H9 (cell line): ENCODE measurements around the gene LATS2. TPM values are rescaled to one million over a fixed set of nuclear protein-coding genes. Genes with fewer than 3 reads are reported as not detected.

ENCODE experiments used
- DNase-seq: peaks from one replicate; pipeline ENCODE4 v3.0.0-alpha.2; 2017
- H2AFZ ChIP-seq: one replicate; pipeline ENCODE4 v1.6.1; 2013; ENCODE audit warnings: mild to moderate bottlenecking, low read length, control low read depth, moderate library complexity
- H2AK5ac ChIP-seq: 2 replicates; pipeline ENCODE4 v1.6.1; 2013; ENCODE audit warnings: low read length, control low read depth, mixed read lengths; ENCODE audit not compliant: insufficient read length
- H2BK120ac ChIP-seq: one replicate; pipeline ENCODE4 v1.6.1; 2013; ENCODE audit warnings: low read depth, mild to moderate bottlenecking, low read length, control low read depth, inconsistent platforms; ENCODE audit not compliant: poor library complexity, severe bottlenecking
- H2BK12ac ChIP-seq: 2 replicates; pipeline ENCODE4 v1.6.1; 2013; ENCODE audit warnings: low read length, control low read depth, mixed read lengths, low read depth; ENCODE audit not compliant: insufficient read length
- H2BK15ac ChIP-seq: 2 replicates; pipeline ENCODE4 v1.6.1; 2013; ENCODE audit warnings: low read depth, low read length, control low read depth
- H2BK20ac ChIP-seq: one replicate; pipeline ENCODE4 v1.6.1; 2013; ENCODE audit warnings: low read depth, mild to moderate bottlenecking, low read length, control low read depth, inconsistent platforms; ENCODE audit not compliant: poor library complexity, severe bottlenecking
- H2BK5ac ChIP-seq: 2 replicates; pipeline ENCODE4 v1.6.1; 2013; ENCODE audit warnings: low read length, control low read depth, mixed read lengths; ENCODE audit not compliant: insufficient read length
- H3K14ac ChIP-seq: 2 replicates; pipeline ENCODE4 v1.6.1; 2013; ENCODE audit warnings: low read length, control low read depth; ENCODE audit not compliant: insufficient read depth
- H3K18ac ChIP-seq: 2 replicates; pipeline ENCODE4 v1.6.1; 2013; ENCODE audit warnings: low read depth, mild to moderate bottlenecking, mixed read lengths, low read length, control low read depth; ENCODE audit not compliant: insufficient read length
- H3K23ac ChIP-seq: 2 replicates; pipeline ENCODE4 v1.6.1; 2013; ENCODE audit warnings: low read length, control low read depth, mixed read lengths, low read depth; ENCODE audit not compliant: insufficient read length
- H3K23me2 ChIP-seq: 2 replicates; pipeline ENCODE4 v1.6.1; 2013; ENCODE audit warnings: low read depth, mild to moderate bottlenecking, mixed read lengths, low read length, control low read depth; ENCODE audit not compliant: insufficient read length, poor library complexity, severe bottlenecking
- H3K27ac ChIP-seq: 2 replicates; pipeline ENCODE4 v1.5.1; 2013; ENCODE audit warnings: low read length, control low read depth, mixed read lengths, low read depth; ENCODE audit not compliant: insufficient read length
- H3K27me3 ChIP-seq: 2 replicates; pipeline ENCODE4 v1.6.1; 2013; ENCODE audit warnings: low read length, control low read depth, inconsistent platforms; ENCODE audit not compliant: insufficient read depth
- H3K4ac ChIP-seq: 2 replicates; pipeline ENCODE4 v1.6.1; 2013; ENCODE audit warnings: low read depth, mild to moderate bottlenecking, control low read depth, inconsistent platforms, low read length, moderate library complexity
- H3K4me1 ChIP-seq: 2 replicates; pipeline ENCODE4 v1.6.1; 2013; ENCODE audit warnings: low read length, control low read depth, inconsistent platforms; ENCODE audit not compliant: insufficient read depth
- H3K4me2 ChIP-seq: 2 replicates; pipeline ENCODE4 v1.6.1; 2013; ENCODE audit warnings: low read length, control low read depth, mixed read lengths; ENCODE audit not compliant: insufficient read length, insufficient read depth
- H3K56ac ChIP-seq: 2 replicates; pipeline ENCODE4 v1.6.1; 2013; ENCODE audit warnings: low read depth, mild to moderate bottlenecking, mixed read lengths, low read length, control low read depth; ENCODE audit not compliant: insufficient read length
- H3K79me1 ChIP-seq: 2 replicates; pipeline ENCODE4 v1.6.1; 2013; ENCODE audit warnings: low read depth, mild to moderate bottlenecking, moderate library complexity, low read length, control low read depth, inconsistent platforms; ENCODE audit not compliant: insufficient read depth, poor library complexity, severe bottlenecking
- H3K79me2 ChIP-seq: 2 replicates; pipeline ENCODE4 v1.6.1; 2013; ENCODE audit warnings: low read length, control low read depth, inconsistent platforms; ENCODE audit not compliant: insufficient read depth
- H3K9ac ChIP-seq: 2 replicates; pipeline ENCODE4 v1.6.1; 2013; ENCODE audit warnings: low read length, control low read depth, mixed read lengths; ENCODE audit not compliant: insufficient read length; ENCODE audit errors: extremely low read depth
- H3K9me3 ChIP-seq: one replicate; pipeline ENCODE4 v1.6.1; 2013; ENCODE audit warnings: low read depth, low read length, inconsistent platforms; ENCODE audit not compliant: control insufficient read depth
- H3T11ph ChIP-seq: one replicate; pipeline ENCODE4 v1.6.1; 2013; ENCODE audit warnings: mild to moderate bottlenecking, low read length, control low read depth, inconsistent platforms
- H4K20me1 ChIP-seq: one replicate; pipeline ENCODE4 v1.6.1; 2013; ENCODE audit not compliant: control insufficient read depth, insufficient read length, insufficient read depth
- H4K5ac ChIP-seq: 2 replicates; pipeline ENCODE4 v1.6.1; 2013; ENCODE audit warnings: low read depth, mild to moderate bottlenecking, mixed read lengths, low read length, control low read depth; ENCODE audit not compliant: insufficient read length
- H4K8ac ChIP-seq: replicated peaks from 2 replicates; pipeline ENCODE4 v1.6.1; 2013; ENCODE audit warnings: low read length, control low read depth, mixed read lengths, low read depth; ENCODE audit not compliant: insufficient read length
- H4K91ac ChIP-seq: 2 replicates; pipeline ENCODE4 v1.6.1; 2013; ENCODE audit warnings: low read depth, mild to moderate bottlenecking, moderate library complexity, mixed read lengths, low read length, control low read depth; ENCODE audit not compliant: insufficient read length
- H3K27ac Mint-ChIP-seq, 3 experiments: 2 replicates in 2 of 3; 3 replicates in 1 of 3; pipeline ENCODE4 v1.8.0; 2020 to 2021; ENCODE audit warnings: mixed read lengths in 3 of 3, mild to moderate bottlenecking in 1 of 3, moderate library complexity in 1 of 3
- H3K27me3 Mint-ChIP-seq: 2 replicates; pipeline ENCODE4 v1.8.0; 2021; ENCODE audit warnings: low read depth, mild to moderate bottlenecking, moderate library complexity, mixed read lengths
- H3K36me3 Mint-ChIP-seq, 3 experiments: 2 replicates in 2 of 3; 3 replicates in 1 of 3; pipeline ENCODE4 v1.8.0; 2020 to 2021; ENCODE audit warnings: low read depth in 3 of 3, mixed read lengths in 3 of 3; ENCODE audit not compliant: insufficient read depth in 1 of 3
- H3K4me1 Mint-ChIP-seq, 2 experiments: 2 replicates each; pipeline ENCODE4 v1.8.0; 2020; ENCODE audit warnings: mixed read lengths in 2 of 2
- H3K4me3 Mint-ChIP-seq, 2 experiments: 2 replicates in 1 of 2; 3 replicates in 1 of 2; pipeline ENCODE4 v1.8.0; 2020 to 2021; ENCODE audit warnings: mild to moderate bottlenecking in 2 of 2, mixed read lengths in 2 of 2, moderate library complexity in 1 of 2
- H3K9me3 Mint-ChIP-seq, 2 experiments: 2 replicates in 1 of 2; 3 replicates in 1 of 2; pipeline ENCODE4 v1.8.0; 2020; ENCODE audit warnings: mild to moderate bottlenecking in 2 of 2, mixed read lengths in 2 of 2, moderate library complexity in 1 of 2
- CTCF ChIP-seq: fragments of 200-600 bp; sonication (generic); conservative IDR thresholded peaks from 3 replicates; pipeline ENCODE4 v1.8.0; 2021; ENCODE audit warnings: antibody characterized with exemption, mild to moderate bottlenecking
- total RNA-seq: library from RNA; stranded (reverse); gene quantifications from 2 replicates; pipeline ENCODE4 v1.2.1, GENCODE V29; 2021

Gene LATS2
- total RNA-seq, 1 experiment from 2014 or later, result 20.0 TPM

DNA sequence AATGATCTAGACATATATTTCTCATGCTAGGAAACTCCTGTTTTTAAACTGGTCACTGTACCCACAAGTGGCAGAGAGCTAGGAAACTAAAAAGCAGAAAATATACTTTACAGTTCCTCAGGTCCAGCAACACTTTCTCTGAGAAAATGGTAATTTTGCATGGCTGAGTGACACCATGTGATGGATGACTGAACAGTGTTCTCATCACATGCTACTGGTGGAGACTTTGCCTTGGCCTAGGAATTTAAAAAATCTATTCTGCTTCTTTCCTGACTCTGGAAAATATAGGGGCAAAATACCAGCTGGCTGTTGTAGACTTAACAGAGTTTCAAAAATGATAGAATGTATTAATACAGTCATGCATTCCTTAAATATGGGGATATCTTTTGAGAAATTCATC lies 50.0 kb downstream of the LATS2 start:
- Histone ChIP-seq H3K79me1 (peaks cover 9% of the 10 kb centered on the region), H4K5ac (no peak overlapping the region), H3K79me2 (peaks cover 27% of the 10 kb centered on the region; the same call in 1 of the 2 replicates), H3K9ac (no peak overlapping the region), H3K14ac (no peak overlapping the region), H3K9me3 (no peaks in the 10 kb centered on the region), H4K8ac (no peak overlapping the region), H3K4me2 (no peak overlapping the region), H3K23ac (no peak overlapping the region), H2AFZ (no peak overlapping the region), H3K56ac (no peak overlapping the region), H4K20me1 (no peaks in the 10 kb centered on the region), H2BK5ac (no peak overlapping the region), H3K23me2 (no peaks in the 10 kb centered on the region), H3K27me3 (no peaks in the 10 kb centered on the region), H2BK20ac (no peak overlapping the region), H2BK12ac (no peak overlapping the region), H2AK5ac (no peak overlapping the region), H3T11ph (no peak overlapping the region), H4K91ac (no peak overlapping the region), H3K4ac (no peak overlapping the region), H3K27ac (no peak overlapping the region), H3K4me1 (peaks cover 2% of the 10 kb centered on the region; the same call in 1 of the 2 replicates), H2BK120ac (no peak overlapping the region), H2BK15ac (no peak overlapping the region), H3K18ac (no peak overlapping the region)
- Mint-ChIP-seq H3K9me3 (no peaks in the 10 kb centered on the region), H3K27me3 (no peaks in the 10 kb centered on the region), H3K4me1 (peaks cover 18 to 24% of the 10 kb centered on the region in 2 experiments), H3K27ac (0 out of 7 replicates have a peak overlapping the region, but pooled peaks of 1 of the 3 experiments have one; percentile 9), H3K4me3 (no peak overlapping the region), H3K36me3 (peaks cover 2 to 6% (median 4%) of the 10 kb centered on the region in 3 experiments; a peak in 5 of 7 replicates)
- no peak for TF ChIP-seq CTCF
- DNase-seq, result no peak
